Endothelial cell of umbilical vein (primary cell): ENCODE data around the gene TMEM151B. TPM values are rescaled to one million over a fixed set of nuclear protein-coding genes. Genes with fewer than 3 reads are reported as not detected.
A peak's percentile ranks its signal among the peaks of the same experiment; 100 is the strongest.

Experiments
- BruUV-seq: library from RNA; stranded (reverse); fragments of 400-500 nt; replicated peaks from 2 replicates; lab custom pipeline; 2021; lab: Mats Ljungman, UMichigan
- CTCF ChIA-PET: fragments of 300-600, 350-600 bp; sonication (Branson Sonifier 250); formaldehyde crosslinking; loops from one replicate; lab custom pipeline; 2021; ENCODE audit warnings: antibody characterized with exemption, inconsistent platforms; lab: Charles Lee
- POLR2A ChIA-PET: fragments of 300-600, 350-600 bp; sonication (Branson Sonifier 250); formaldehyde crosslinking; loops from one replicate; lab custom pipeline; 2021; ENCODE audit warnings: antibody characterized with exemption, inconsistent platforms; lab: Charles Lee
- DNase-seq: peaks from one replicate; pipeline ENCODE4 v3.0.0-alpha.2; 2011; ENCODE audit warnings: low read depth, low spot score
- FAIRE-seq: peaks from 2 replicates; lab custom pipeline; 2011; peaks lifted over from hg19 to GRCh38; lab: Jason Lieb, UNC
- H2AFZ ChIP-seq: 2 replicates; pipeline ENCODE4 v1.6.0; 2012; ENCODE audit warnings: low read depth, low read length, control low read depth, inconsistent platforms
- H3K27ac ChIP-seq: 2 replicates; pipeline ENCODE4 v1.5.1; 2011; ENCODE audit warnings: low read depth, mild to moderate bottlenecking, control low read depth, low read length, moderate library complexity; ENCODE audit not compliant: insufficient read depth
- H3K27me3 ChIP-seq, 2 experiments: 2 replicates each; pipeline versions ENCODE4 v1.6.0 to v1.6.1; 2011; ENCODE audit warnings: low read length in 2 of 2, mixed read lengths in 1 of 2; ENCODE audit not compliant: control insufficient read depth in 2 of 2, insufficient read depth in 2 of 2
- H3K36me3 ChIP-seq, 2 experiments: 2 replicates in 1 of 2; 3 replicates in 1 of 2; pipeline ENCODE4 v1.5.1; 2011; ENCODE audit warnings: low read length in 2 of 2, mild to moderate bottlenecking in 1 of 2, moderate library complexity in 1 of 2; ENCODE audit not compliant: control insufficient read depth in 2 of 2, insufficient read depth in 2 of 2; ENCODE audit errors: extremely low read depth in 1 of 2
- H3K4me1 ChIP-seq: 3 replicates; pipeline ENCODE4 v1.5.1; 2011; ENCODE audit warnings: mild to moderate bottlenecking, low read length; ENCODE audit not compliant: control insufficient read depth, insufficient read depth; ENCODE audit errors: extremely low read depth
- H3K4me2 ChIP-seq: 2 replicates; pipeline ENCODE4 v1.6.1; 2011; ENCODE audit warnings: low read length, control low read depth, mixed read lengths; ENCODE audit not compliant: insufficient read depth
- H3K4me3 ChIP-seq, 3 experiments: fragments of 200-600 bp in 1 of 3; sonication (generic), shearing (Covaris generic) in 1 of 3; replicated peaks in 1 of 3; 2 replicates each; pipeline ENCODE4 v1.5.1; 2011 to 2016; ENCODE audit warnings: control low read depth in 3 of 3, low read length in 3 of 3, mild to moderate bottlenecking in 2 of 3, inconsistent platforms in 1 of 3, low read depth in 1 of 3, moderate library complexity in 1 of 3; ENCODE audit not compliant: insufficient read depth in 1 of 3
- H3K79me2 ChIP-seq: 2 replicates; pipeline ENCODE4 v1.6.0; 2012; ENCODE audit warnings: low read length, inconsistent platforms; ENCODE audit not compliant: control insufficient read depth, insufficient read depth
- H3K9ac ChIP-seq: replicated peaks from 2 replicates; pipeline ENCODE3; 2011; ENCODE audit warnings: low read length, control low read depth; ENCODE audit not compliant: insufficient read depth; ENCODE audit errors: extremely low read depth
- H3K9me1 ChIP-seq: replicated peaks from 3 replicates; pipeline ENCODE4 v1.6.0; 2011; ENCODE audit warnings: mild to moderate bottlenecking, low read length; ENCODE audit not compliant: control insufficient read depth, insufficient read depth; ENCODE audit errors: extremely low read depth
- H3K9me3 ChIP-seq: replicated peaks from 2 replicates; pipeline ENCODE4 v1.5.1; 2012; ENCODE audit warnings: low read length, inconsistent platforms; ENCODE audit not compliant: control insufficient read depth, insufficient read depth
- H4K20me1 ChIP-seq: replicated peaks from 2 replicates; pipeline ENCODE3; 2011; ENCODE audit warnings: mild to moderate bottlenecking, low read length; ENCODE audit not compliant: control insufficient read depth, insufficient read depth; ENCODE audit errors: extremely low read depth
- EZH2 ChIP-seq: IDR thresholded peaks from 2 replicates; pipeline ENCODE4 v1.6.1; 2012; ENCODE audit warnings: borderline replicate concordance, low read depth, mild to moderate bottlenecking, moderate library complexity, low read length, inconsistent platforms; ENCODE audit not compliant: severe bottlenecking
- FOS ChIP-seq: IDR thresholded peaks from 2 replicates; pipeline ENCODE4 v1.6.1; 2011; ENCODE audit warnings: mild to moderate bottlenecking, low read length, moderate library complexity, borderline replicate concordance; ENCODE audit not compliant: insufficient read depth
- GATA2 ChIP-seq: IDR thresholded peaks from 2 replicates; pipeline ENCODE4 v1.7.0; 2011; ENCODE audit warnings: low read depth, mild to moderate bottlenecking, moderate library complexity, mixed read lengths, low read length; ENCODE audit not compliant: insufficient read length, insufficient read depth
- JUN ChIP-seq: IDR thresholded peaks from 2 replicates; pipeline ENCODE4 v1.6.1; 2011; ENCODE audit warnings: borderline replicate concordance, low read depth; ENCODE audit not compliant: insufficient read length, insufficient read depth
- MYC ChIP-seq: IDR thresholded peaks from one replicate; pipeline ENCODE4 v1.6.1; 2011; ENCODE audit warnings: mild to moderate bottlenecking, low read depth, low read length
- POLR2A ChIP-seq: IDR thresholded peaks from 2 replicates; pipeline ENCODE4 v1.6.1; 2012; ENCODE audit warnings: low read depth, mild to moderate bottlenecking, control low read depth, low read length
- POLR2AphosphoS5 ChIP-seq: IDR thresholded peaks from 2 replicates; pipeline ENCODE4 v1.6.1; 2012; ENCODE audit warnings: low read depth, mild to moderate bottlenecking, control low read depth, low read length, moderate library complexity; ENCODE audit not compliant: insufficient read depth
- dilution Hi-C: fragments of 300-500 bp; cut with MboI; formaldehyde crosslinking; loops from one replicate; pipeline ENCODE4 v1.15.0; 2019; ENCODE audit warnings: low sequenced_read_pairs; ENCODE audit not compliant: extremely low pct_ligation_motif_present
- intact Hi-C: fragments of 100-400 bp; cut with micrococcal nuclease; formaldehyde crosslinking; loops from one replicate; pipeline ENCODE4 v1.10.0; 2022
- polyA plus RNA-seq, 4 experiments: library from polyadenylated mRNA; depleted of rRNA in 3 of 4; stranded (reverse) in 3 of 4; unstranded in 1 of 4; fragments of >200 nt; gene quantifications; 2 replicates each; pipeline versions ENCODE4 v1.2.1 to v1.2.3, GENCODE V29; 2011 to 2012; ENCODE audit warnings: missing spikeins in 1 of 4
- total RNA-seq: library from RNA; stranded (reverse); gene quantifications from 2 replicates; pipeline ENCODE4 v1.2.3, GENCODE V29; 2021
- TF ChIP-seq, protein P1 (sequence below), 2 donors: IDR thresholded peaks; 1 replicate in 1 of 2; 2 replicates in 1 of 2; pipeline ENCODE4 v1.5.1; 2011; ENCODE audit warnings: low read length in 2 of 2, mild to moderate bottlenecking in 2 of 2, moderate library complexity in 2 of 2, control low read depth in 1 of 2, inconsistent platforms in 1 of 2, low read depth in 1 of 2; ENCODE audit not compliant: insufficient read depth in 1 of 2; ENCODE audit errors: extremely low read depth in 1 of 2
- TF ChIP-seq, protein P2 (sequence below): IDR thresholded peaks from 2 replicates; pipeline ENCODE4 v1.6.1; 2011; ENCODE audit not compliant: insufficient read depth, insufficient read length

Gene TMEM151B
- total and polyA plus RNA-seq, 2 donors (not counting 3 experiments of a cell fraction or from before 2014, with no cell fraction given) = 0.03 to 0.07 TPM

DNA sequence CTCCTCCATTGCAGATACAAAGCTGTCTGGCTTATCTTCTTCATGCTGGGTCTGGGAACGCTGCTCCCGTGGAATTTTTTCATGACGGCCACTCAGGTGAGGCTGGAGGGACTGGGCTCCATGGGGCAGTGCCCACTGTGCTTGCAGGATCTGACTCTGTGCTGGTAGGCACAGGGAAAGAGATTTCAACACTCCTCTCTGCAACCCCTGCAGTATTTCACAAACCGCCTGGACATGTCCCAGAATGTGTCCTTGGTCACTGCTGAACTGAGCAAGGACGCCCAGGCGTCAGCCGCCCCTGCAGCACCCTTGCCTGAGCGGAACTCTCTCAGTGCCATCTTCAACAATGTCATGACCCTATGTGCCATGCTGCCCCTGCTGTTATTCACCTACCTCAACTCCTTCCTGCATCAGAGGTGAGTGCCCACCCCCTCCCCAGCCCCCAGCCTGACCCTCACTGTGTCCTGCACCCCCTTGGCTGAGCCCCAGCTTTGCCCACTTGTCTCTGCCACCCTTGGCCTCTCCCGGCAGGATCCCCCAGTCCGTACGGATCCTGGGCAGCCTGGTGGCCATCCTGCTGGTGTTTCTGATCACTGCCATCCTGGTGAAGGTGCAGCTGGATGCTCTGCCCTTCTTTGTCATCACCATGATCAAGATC lies 40.7 kb upstream of the TMEM151B start:
- DNase-seq = no peak
- dilution Hi-C loops (loop anchor here (10.0 kb wide), 1 partner anchor 125 kb away; no protein-coding TSS in a partner anchor), intact Hi-C loops (no loop called here)
- no peak overlapping the region for H3K9ac ChIP-seq
- POLR2A ChIA-PET = interaction anchor here (1.2 kb wide), 1 partner anchor 8 kb away, joined by 3 read pairs; no protein-coding TSS in a partner anchor
- no peak for TF ChIP-seq GATA2
- TF ChIP-seq, protein P1, sequence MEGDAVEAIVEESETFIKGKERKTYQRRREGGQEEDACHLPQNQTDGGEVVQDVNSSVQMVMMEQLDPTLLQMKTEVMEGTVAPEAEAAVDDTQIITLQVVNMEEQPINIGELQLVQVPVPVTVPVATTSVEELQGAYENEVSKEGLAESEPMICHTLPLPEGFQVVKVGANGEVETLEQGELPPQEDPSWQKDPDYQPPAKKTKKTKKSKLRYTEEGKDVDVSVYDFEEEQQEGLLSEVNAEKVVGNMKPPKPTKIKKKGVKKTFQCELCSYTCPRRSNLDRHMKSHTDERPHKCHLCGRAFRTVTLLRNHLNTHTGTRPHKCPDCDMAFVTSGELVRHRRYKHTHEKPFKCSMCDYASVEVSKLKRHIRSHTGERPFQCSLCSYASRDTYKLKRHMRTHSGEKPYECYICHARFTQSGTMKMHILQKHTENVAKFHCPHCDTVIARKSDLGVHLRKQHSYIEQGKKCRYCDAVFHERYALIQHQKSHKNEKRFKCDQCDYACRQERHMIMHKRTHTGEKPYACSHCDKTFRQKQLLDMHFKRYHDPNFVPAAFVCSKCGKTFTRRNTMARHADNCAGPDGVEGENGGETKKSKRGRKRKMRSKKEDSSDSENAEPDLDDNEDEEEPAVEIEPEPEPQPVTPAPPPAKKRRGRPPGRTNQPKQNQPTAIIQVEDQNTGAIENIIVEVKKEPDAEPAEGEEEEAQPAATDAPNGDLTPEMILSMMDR (IDR thresholded peaks at IDR 0.05; ENCODE audit: extremely low read depth in 1 of 2, insufficient read depth in 1 of 2, low read depth in 1 of 2, low read length in 2 of 2) = no peak
- no peak for TF ChIP-seq JUN
- TF ChIP-seq FOS = no peak
- TF ChIP-seq, protein P2, sequence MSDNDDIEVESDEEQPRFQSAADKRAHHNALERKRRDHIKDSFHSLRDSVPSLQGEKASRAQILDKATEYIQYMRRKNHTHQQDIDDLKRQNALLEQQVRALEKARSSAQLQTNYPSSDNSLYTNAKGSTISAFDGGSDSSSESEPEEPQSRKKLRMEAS = no peak
- TF ChIP-seq POLR2A = no peak
- no peak for TF ChIP-seq EZH2
- TF ChIP-seq MYC = no peak
- no peak for TF ChIP-seq POLR2AphosphoS5
- no peaks in the 10 kb centered on the region for H3K9me1 ChIP-seq
- H3K4me3 ChIP-seq = no peak overlapping the region
- TSS peak; percentile 16 for BruUV-seq
- H3K27me3 ChIP-seq = no peaks in the 10 kb centered on the region
- H3K36me3 ChIP-seq = peaks cover 8 to 33% of the 10 kb centered on the region in 2 experiments
- no peak overlapping the region for H3K27ac ChIP-seq
- FAIRE-seq = no peak
- no peaks in the 10 kb centered on the region for H4K20me1 ChIP-seq
- no peak overlapping the region for H2AFZ ChIP-seq
- no peaks in the 10 kb centered on the region for H3K9me3 ChIP-seq
- H3K79me2 ChIP-seq = peaks cover 58% of the 10 kb centered on the region
- H3K4me1 ChIP-seq = peaks cover 33% of the 10 kb centered on the region
- H3K4me2 ChIP-seq = no peak overlapping the region
- CTCF ChIA-PET = interaction anchor here (1.5 to 2.2 kb wide), 2 partner anchors 13 to 56 kb away, joined by 4 to 11 read pairs; no protein-coding TSS in a partner anchor
